Keratinocyte (primary cell): ENCODE data around the gene MDH1. TPM values are rescaled to one million over a fixed set of nuclear protein-coding genes. Genes with fewer than 3 reads are reported as not detected.
A peak's percentile ranks its signal among the peaks of the same experiment; 100 is the strongest.

Experiments used
- DNase-seq: peaks from one replicate; pipeline ENCODE4 v3.0.0-alpha.2; 2011; ENCODE audit warnings: low read depth, missing footprints, low spot score
- FAIRE-seq: peaks from 2 replicates; lab custom pipeline; 2011; peaks lifted over from hg19 to GRCh38; lab: Jason Lieb, UNC
- H2AFZ ChIP-seq: 2 replicates; pipeline ENCODE4 v1.6.0; 2012; ENCODE audit warnings: low read length, control low read depth, inconsistent platforms; ENCODE audit not compliant: control insufficient read depth
- H3K27ac ChIP-seq: 2 replicates; pipeline ENCODE4 v1.5.1; 2011; ENCODE audit warnings: low read length; ENCODE audit not compliant: control insufficient read depth, insufficient read depth
- H3K27me3 ChIP-seq: 3 replicates; pipeline ENCODE4 v1.6.0; 2011; ENCODE audit warnings: low read length; ENCODE audit not compliant: control insufficient read depth, insufficient read depth; ENCODE audit errors: extremely low read depth
- H3K36me3 ChIP-seq, 2 experiments: 2 replicates in 1 of 2; 3 replicates in 1 of 2; pipeline ENCODE4 v1.5.1; 2011; ENCODE audit warnings: low read length in 2 of 2, mild to moderate bottlenecking in 1 of 2; ENCODE audit not compliant: control insufficient read depth in 2 of 2, insufficient read depth in 2 of 2; ENCODE audit errors: extremely low read depth in 1 of 2
- H3K4me1 ChIP-seq: 3 replicates; pipeline ENCODE4 v1.5.1; 2011; ENCODE audit warnings: low read length; ENCODE audit not compliant: control insufficient read depth, insufficient read depth; ENCODE audit errors: extremely low read depth
- H3K4me2 ChIP-seq: 3 replicates; pipeline ENCODE4 v1.6.0; 2011; ENCODE audit warnings: low read depth, low read length; ENCODE audit not compliant: control insufficient read depth, insufficient read depth; ENCODE audit errors: extremely low read depth
- H3K4me3 ChIP-seq, 3 experiments: fragments of 200-600 bp in 1 of 3; sonication (generic) in 1 of 3; 2 replicates in 2 of 3; 3 replicates in 1 of 3; pipeline ENCODE4 v1.5.1; 2011 to 2016; ENCODE audit warnings: low read length in 3 of 3, mild to moderate bottlenecking in 3 of 3, control low read depth in 2 of 3, inconsistent platforms in 1 of 3, low read depth in 1 of 3, mixed read lengths in 1 of 3, mixed run types in 1 of 3, moderate library complexity in 1 of 3; ENCODE audit not compliant: control insufficient read depth in 2 of 3, insufficient read depth in 2 of 3; ENCODE audit errors: extremely low read depth in 1 of 3
- H3K79me2 ChIP-seq: 2 replicates; pipeline ENCODE4 v1.6.0; 2012; ENCODE audit warnings: low read length; ENCODE audit not compliant: control insufficient read depth, insufficient read depth
- H3K9ac ChIP-seq: 3 replicates; pipeline ENCODE4 v1.6.0; 2011; ENCODE audit warnings: low read length; ENCODE audit not compliant: control insufficient read depth, insufficient read depth; ENCODE audit errors: extremely low read depth
- H3K9me1 ChIP-seq: 3 replicates; pipeline ENCODE4 v1.6.0; 2011; ENCODE audit warnings: low read length; ENCODE audit not compliant: control insufficient read depth, insufficient read depth; ENCODE audit errors: extremely low read depth
- H3K9me3 ChIP-seq: 2 replicates; pipeline ENCODE4 v1.5.1; 2012; ENCODE audit warnings: low read depth, low read length; ENCODE audit not compliant: control insufficient read depth
- H4K20me1 ChIP-seq: 3 replicates; pipeline ENCODE4 v1.6.0; 2011; ENCODE audit warnings: low read length; ENCODE audit not compliant: control insufficient read depth, insufficient read depth; ENCODE audit errors: extremely low read depth
- CTCF ChIP-seq, 3 experiments: IDR thresholded peaks in 1 of 3; conservative IDR thresholded peaks in 1 of 3; optimal IDR thresholded peaks in 1 of 3; 2 replicates in 2 of 3; 3 replicates in 1 of 3; pipeline versions ENCODE3 to v1.5.1; 2011; ENCODE audit warnings: low read length in 3 of 3, mild to moderate bottlenecking in 3 of 3, moderate library complexity in 2 of 3, control low read depth in 1 of 3, inconsistent platforms in 1 of 3; ENCODE audit not compliant: insufficient read depth in 2 of 3; ENCODE audit errors: extremely low read depth in 1 of 3
- EZH2 ChIP-seq: IDR thresholded peaks from one replicate; pipeline ENCODE4 v1.6.1; 2012; ENCODE audit warnings: inconsistent platforms, mild to moderate bottlenecking, low read length, moderate library complexity
- dilution Hi-C: fragments of 300-500 bp; cut with MboI; formaldehyde crosslinking; loops from one replicate; pipeline ENCODE4 v1.7.0; 2020; ENCODE audit warnings: low sequenced_read_pairs; ENCODE audit not compliant: extremely low pct_ligation_motif_present
- polyA plus RNA-seq, 5 experiments: library from polyadenylated mRNA; depleted of rRNA in 3 of 5; stranded (reverse) in 3 of 5; stranded (forward) in 1 of 5; unstranded in 1 of 5; fragments of >200 nt; gene quantifications; 1 replicate in 1 of 5; 2 replicates in 3 of 5; 3 replicates in 1 of 5; pipeline versions ENCODE4 v1.2.1 to v1.2.3, GENCODE V29; 2011 to 2012; ENCODE audit warnings: missing spikeins in 2 of 5, low read depth in 1 of 5, low replicate concordance in 1 of 5

The MDH1 gene
- polyA plus RNA-seq, 1 donor (not counting 4 experiments of a cell fraction or from before 2014, with no cell fraction given): 320 TPM

GRCh38 chr2:63576546-63576945 is 12.2 kb upstream of the MDH1 start:
- dilution Hi-C loops: no loop called here
- Histone ChIP-seq H3K36me3 (no peaks in the 10 kb centered on the region), H3K4me3 (no peak overlapping the region), H3K9me3 (no peaks in the 10 kb centered on the region), H4K20me1 (no peaks in the 10 kb centered on the region), H3K27ac (no peak overlapping the region), H2AFZ (no peak overlapping the region), H3K9me1 (no peaks in the 10 kb centered on the region), H3K79me2 (no peaks in the 10 kb centered on the region), H3K9ac (no peak overlapping the region), H3K4me2 (no peak overlapping the region), H3K27me3 (no peaks in the 10 kb centered on the region), H3K4me1 (peaks cover 6% of the 10 kb centered on the region)
- DNase-seq: no peak
- TF ChIP-seq CTCF (optimal IDR thresholded peaks at IDR 0.05 in 1 of 3, IDR thresholded peaks at IDR 0.05 in 1 of 3, conservative IDR thresholded peaks at IDR 0.05 in 1 of 3; ENCODE audit: extremely low read depth in 1 of 3, insufficient read depth in 2 of 3, low read length in 3 of 3): no peak
- no peak for TF ChIP-seq EZH2
- FAIRE-seq: no peak

- Histone ChIP-seq H4K20me1 (no peaks in the 10 kb centered on the region), H2AFZ (no peak overlapping the region), H3K9me1 (no peaks in the 10 kb centered on the region), H3K36me3 (no peaks in the 10 kb centered on the region), H3K27me3 (no peaks in the 10 kb centered on the region), H3K4me2 (no peak overlapping the region), H3K4me3 (no peak overlapping the region), H3K27ac (no peak overlapping the region), H3K9ac (no peak overlapping the region), H3K9me3 (no peaks in the 10 kb centered on the region), H3K79me2 (no peaks in the 10 kb centered on the region), H3K4me1 (peaks cover 11% of the 10 kb centered on the region)
- dilution Hi-C loops: no loop called here
- DNase-seq (no peak), FAIRE-seq (no peak)
- no peak for TF ChIP-seq EZH2
Measured at GRCh38 chr2:63578767-63579166, 10.0 kb upstream of the MDH1 start.

- dilution Hi-C loops: no loop called here
- H3K4me3 ChIP-seq: peak overlapping the region in 2 of 3 experiments; percentile 28 to 31
Measured at GRCh38 chr2:63580651-63581297, 8.0 kb upstream of the MDH1 start.

More at GRCh38 chr2:63580651-63581297, 8.0 kb upstream of the MDH1 start:
- FAIRE-seq (no peak), DNase-seq (no peak)
- Histone ChIP-seq H3K4me1 (peaks cover 11% of the 10 kb centered on the region), H3K36me3 (no peaks in the 10 kb centered on the region), H3K79me2 (no peaks in the 10 kb centered on the region), H3K27me3 (no peaks in the 10 kb centered on the region), H4K20me1 (no peaks in the 10 kb centered on the region), H3K9me3 (no peaks in the 10 kb centered on the region), H3K4me2 (peak overlapping the region; percentile 78), H3K9me1 (no peaks in the 10 kb centered on the region), H2AFZ (peak overlapping the region; percentile 79), H3K9ac (peak overlapping the region; percentile 39), H3K27ac (peak overlapping the region; percentile 45)
- TF ChIP-seq EZH2 (no peak), CTCF (optimal IDR thresholded peaks at IDR 0.05 in 1 of 3, IDR thresholded peaks at IDR 0.05 in 1 of 3, conservative IDR thresholded peaks at IDR 0.05 in 1 of 3; ENCODE audit: extremely low read depth in 1 of 3, insufficient read depth in 2 of 3, low read length in 3 of 3) (no peak)
